Lower leg skin (tissue), 3 donors: ENCODE results near the gene VGF.

Experiments
- CTCF ChIP-seq, 3 donors: fragments of 450-650 bp; IDR thresholded peaks; one replicate each; pipeline ENCODE4 v1.5.1; 2016; ENCODE audit warnings: antibody characterized with exemption in 3 of 3, mild to moderate bottlenecking in 3 of 3, moderate library complexity in 2 of 3
- POLR2A ChIP-seq, 2 donors: fragments of 450-650 bp; IDR thresholded peaks; one replicate each; pipeline ENCODE4 v1.6.1; 2016 to 2017; ENCODE audit warnings: antibody characterized with exemption in 2 of 2, mild to moderate bottlenecking in 1 of 2, moderate library complexity in 1 of 2

GRCh38 chr7:101151908-101152651, 13.3 kb downstream of the VGF start:
- TF ChIP-seq CTCF (IDR thresholded peaks at IDR 0.05) = no peak
- TF ChIP-seq POLR2A (IDR thresholded peaks at IDR 0.05) = no peak
